ENCODE data around the gene NRG3. TPM values are rescaled to one million over a fixed set of nuclear protein-coding genes. Genes with fewer than 3 reads are reported as not detected.

Gene NRG3
- total and polyA plus RNA-seq, 2 of the 4 experiments (the other 2 are of a cell fraction): not detected

DNA sequence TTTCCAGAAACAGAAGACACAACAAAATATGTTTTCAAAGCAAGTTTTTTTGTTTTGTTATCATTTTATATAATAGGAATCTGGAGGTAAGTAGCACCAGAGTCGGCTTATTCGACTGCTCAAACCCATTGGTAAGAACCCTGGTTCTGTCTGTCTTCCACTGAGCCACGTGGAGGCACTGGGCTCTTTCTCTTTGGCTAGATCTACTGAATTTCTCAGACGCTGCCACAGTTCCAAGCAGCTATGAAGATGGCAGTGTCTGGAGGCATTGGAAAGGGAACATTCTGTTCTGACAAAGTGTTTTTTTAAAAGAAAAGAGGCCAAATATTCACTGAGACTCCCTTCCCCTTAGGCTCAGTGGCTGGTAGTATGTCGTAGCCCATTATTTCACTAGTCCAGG, 338.8 kb downstream of the NRG3 start:
- no CpG with 5 or more reads among the region's 5 CpGs for WGBS, 2 experiments (ENCODE audit: extremely low coverage in 2 of 2, insufficient read length in 1 of 2)
- Histone ChIP-seq H2AK9ac (replicated peaks; ENCODE audit: low read depth, low read length, poor library complexity) (no peak overlapping the region), H4K5ac (ENCODE audit: low read depth, low read length) (no peak overlapping the region), H2BK5ac (ENCODE audit: low read depth, low read length, poor library complexity, severe bottlenecking) (no peak overlapping the region), H3K56ac (ENCODE audit: extremely low read depth, insufficient read depth, low read length) (no peak overlapping the region), H3K18ac (ENCODE audit: low read depth, low read length) (no peak overlapping the region), H2BK120ac (ENCODE audit: low read depth, low read length) (no peak overlapping the region), H2BK20ac (ENCODE audit: low read depth, low read length) (no peak overlapping the region), H3K79me1 (ENCODE audit: low read depth in 1 of 2, low read length in 2 of 2) (no peaks in the 10 kb centered on the region), H4K91ac (ENCODE audit: insufficient read depth, low read depth, low read length) (no peak overlapping the region), H3K9ac (ENCODE audit: low read depth, low read length) (no peak overlapping the region), H3K4me2 (ENCODE audit: low read depth, low read length) (no peak overlapping the region), H4K8ac (ENCODE audit: low read depth in 2 of 2, low read length in 2 of 2) (no peak overlapping the region), H3K9me3 (ENCODE audit: control insufficient read depth, insufficient read depth, low read length) (peaks cover 5% of the 10 kb centered on the region; the same call in 1 of the 2 replicates), H3K23ac (ENCODE audit: low read depth, low read length) (no peak overlapping the region), H2BK15ac (ENCODE audit: low read depth, low read length) (no peak overlapping the region), H3K14ac (replicated peaks; ENCODE audit: low read depth, low read length) (no peak overlapping the region), H2AFZ (replicated peaks; ENCODE audit: low read length, poor library complexity) (no peak overlapping the region), H3K27ac (ENCODE audit: insufficient read depth, low read length) (no peak overlapping the region), H4K20me1 (ENCODE audit: insufficient read depth, low read length) (no peaks in the 10 kb centered on the region), H3K36me3 (ENCODE audit: control insufficient read depth, insufficient read depth, low read length) (no peaks in the 10 kb centered on the region), H3K4ac (ENCODE audit: low read depth, low read length) (no peak overlapping the region), H2AK5ac (ENCODE audit: low read depth, low read length) (no peak overlapping the region), H3K27me3 (ENCODE audit: control insufficient read depth, insufficient read depth, low read length) (no peaks in the 10 kb centered on the region), H3K4me1 (ENCODE audit: control insufficient read depth, insufficient read depth, low read length) (no peaks in the 10 kb centered on the region), H3K9me1 (ENCODE audit: insufficient read depth, low read length) (no peaks in the 10 kb centered on the region), H3K4me3 (ENCODE audit: insufficient read depth, low read depth, low read length) (no peak overlapping the region)
- intact Hi-C loops (cut with micrococcal nuclease) (no loop called here), dilution Hi-C loops (cut with HindIII; ENCODE audit: low sequenced_read_pairs, unreplicated experiment) (no loop called here), in situ Hi-C loops (cut with MboI; ENCODE audit: low sequenced_read_pairs) (no loop called here)
- ATAC-seq (ENCODE audit: low read depth): no peak
- no TSS peak for BruUV-seq (replicated peaks)
- ChIA-PET CTCF (no interaction called here), POLR2A (ENCODE audit: unreplicated experiment) (no interaction called here)
- TF ChIP-seq BHLHE40 (IDR thresholded peaks at IDR 0.05; ENCODE audit: low read depth, low read length): no peak
- TF ChIP-seq NFE2L2 (IDR thresholded peaks at IDR 0.05; ENCODE audit: low read depth, low read length): no peak
- TF ChIP-seq RCOR1 (IDR thresholded peaks at IDR 0.05; ENCODE audit: insufficient replicate concordance, low read length): no peak
- TF ChIP-seq MAZ (IDR thresholded peaks at IDR 0.05; ENCODE audit: borderline replicate concordance, low read depth, low read length): no peak
- no peak for TF ChIP-seq FOS (IDR thresholded peaks at IDR 0.05; ENCODE audit: low read depth, low read length)
- TF ChIP-seq, protein P1, sequence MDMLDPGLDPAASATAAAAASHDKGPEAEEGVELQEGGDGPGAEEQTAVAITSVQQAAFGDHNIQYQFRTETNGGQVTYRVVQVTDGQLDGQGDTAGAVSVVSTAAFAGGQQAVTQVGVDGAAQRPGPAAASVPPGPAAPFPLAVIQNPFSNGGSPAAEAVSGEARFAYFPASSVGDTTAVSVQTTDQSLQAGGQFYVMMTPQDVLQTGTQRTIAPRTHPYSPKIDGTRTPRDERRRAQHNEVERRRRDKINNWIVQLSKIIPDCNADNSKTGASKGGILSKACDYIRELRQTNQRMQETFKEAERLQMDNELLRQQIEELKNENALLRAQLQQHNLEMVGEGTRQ (IDR thresholded peaks at IDR 0.05; ENCODE audit: low read depth, low read length): no peak
- no peak for TF ChIP-seq MXI1 (IDR thresholded peaks at IDR 0.05; ENCODE audit: borderline replicate concordance, low read depth, low read length)
- no peak for TF ChIP-seq MAFK (IDR thresholded peaks at IDR 0.05; ENCODE audit: low read depth, low read length)
- TF ChIP-seq CHD1 (IDR thresholded peaks at IDR 0.05; ENCODE audit: low read depth, low read length): no peak
- DNase-seq: no peak

Data from IMR-90 (cell line).